Activated CD4-positive, alpha-beta T cell treated with anti-CD3 and anti-CD28 coated beads for 4 hours (primary cell): Measurements from ENCODE around the gene OXSR1.
"Not testable (repeated sequence)": the region's sequence is repeated elsewhere in the genome, so short reads cannot be mapped to it uniquely, and the experiment has no call there.

ENCODE experiments used
- DNase-seq, 2 donors: peaks; one replicate each; pipeline ENCODE4 v3.0.0-alpha.2; 2020

OXSR1 gene

GRCh38 chr3:38169027-38169317 is 3.6 kb downstream of the OXSR1 start:
- DNase-seq = no peak

GRCh38 chr3:38170722-38171121 is 5.4 kb downstream of the OXSR1 start:
- no peak for DNase-seq

- DNase-seq = no peak
These were observed 6.3 kb downstream of the OXSR1 start for GRCh38 chr3:38171622-38172021.

GRCh38 chr3:38173834-38174418 is 8.6 kb downstream of the OXSR1 start:
- DNase-seq = no peak

GRCh38 chr3:38177181-38177580 is 11.8 kb downstream of the OXSR1 start:
- no peak for DNase-seq

GRCh38 chr3:38186781-38187180 is 21.4 kb downstream of the OXSR1 start:
- no peak for DNase-seq

GRCh38 chr3:38190481-38190881 is 25.1 kb downstream of the OXSR1 start:
- no peak for DNase-seq

GRCh38 chr3:38202931-38203330 is 37.6 kb downstream of the OXSR1 start:
- DNase-seq = not testable (repeated sequence)

GRCh38 chr3:38203690-38204089 is 38.4 kb downstream of the OXSR1 start:
- DNase-seq = no peak

GRCh38 chr3:38204599-38205471 is 39.5 kb downstream of the OXSR1 start:
- DNase-seq = no peak

- DNase-seq = no peak
These were observed 40.1 kb downstream of the OXSR1 start for GRCh38 chr3:38205472-38205805.

- no peak for DNase-seq
These were observed 42.1 kb downstream of the OXSR1 start for GRCh38 chr3:38207254-38208003.

GRCh38 chr3:38210141-38210757 is 44.9 kb downstream of the OXSR1 start:
- DNase-seq = no peak

GRCh38 chr3:38212141-38212540 is 46.8 kb downstream of the OXSR1 start:
- no peak for DNase-seq

GRCh38 chr3:38214560-38214959 is 49.2 kb downstream of the OXSR1 start:
- no peak for DNase-seq

GRCh38 chr3:38219609-38220197 is 54.4 kb downstream of the OXSR1 start:
- no peak for DNase-seq

- DNase-seq = no peak
These were observed 55.7 kb downstream of the OXSR1 start for GRCh38 chr3:38221005-38221404.

- no peak for DNase-seq
These were observed 56.8 kb downstream of the OXSR1 start for GRCh38 chr3:38222032-38222634.

GRCh38 chr3:38224357-38224756 is 59.0 kb downstream of the OXSR1 start:
- no peak for DNase-seq

- no peak for DNase-seq
These were observed 60.9 kb downstream of the OXSR1 start for GRCh38 chr3:38226273-38226672.

GRCh38 chr3:38227989-38228388 is 62.7 kb downstream of the OXSR1 start:
- no peak for DNase-seq

GRCh38 chr3:38229036-38229435 is 63.7 kb downstream of the OXSR1 start:
- DNase-seq = no peak

- DNase-seq = no peak
These were observed 67.4 kb downstream of the OXSR1 start for GRCh38 chr3:38232701-38233100.
